ENCODE results near the gene GJA5.

DNA sequence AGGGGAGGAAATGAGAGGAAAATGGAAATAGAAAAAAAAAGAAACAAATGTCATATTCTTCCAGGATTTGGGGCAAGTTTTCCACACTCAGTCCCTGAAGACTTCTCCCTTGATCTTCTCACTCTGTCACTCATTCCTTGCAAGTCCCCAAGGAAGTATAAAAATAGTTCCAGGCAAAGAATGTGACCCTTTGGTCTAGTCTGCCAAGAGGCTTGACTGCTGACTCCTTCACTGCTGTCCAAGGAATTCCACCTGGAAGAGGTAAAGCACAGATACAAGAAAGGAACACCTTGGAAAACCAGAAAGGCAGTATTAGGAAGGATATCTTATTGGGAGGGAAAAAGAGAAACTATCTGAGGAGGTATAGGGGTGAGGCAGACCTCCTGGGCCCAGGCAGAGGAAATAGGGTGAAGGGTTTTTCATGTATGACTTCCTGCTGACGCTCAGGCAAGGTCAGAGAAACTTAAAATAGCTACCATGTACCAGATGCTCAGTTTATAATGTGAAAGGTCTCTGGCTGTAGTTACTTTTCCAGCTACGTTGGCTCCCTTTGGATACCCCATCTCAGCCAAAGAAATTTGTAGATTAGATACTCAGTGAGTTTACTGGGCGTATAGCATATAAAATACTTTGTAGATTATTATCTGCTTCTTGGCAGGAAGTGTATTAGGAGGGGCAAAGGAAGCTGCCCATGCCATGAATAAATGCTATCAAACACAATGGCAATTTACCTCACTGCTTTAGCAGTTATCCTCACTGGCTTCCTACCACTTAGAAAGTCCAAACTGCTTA lies 2.0 kb upstream of the GJA5 start:
- TF ChIP-seq, protein P1, sequence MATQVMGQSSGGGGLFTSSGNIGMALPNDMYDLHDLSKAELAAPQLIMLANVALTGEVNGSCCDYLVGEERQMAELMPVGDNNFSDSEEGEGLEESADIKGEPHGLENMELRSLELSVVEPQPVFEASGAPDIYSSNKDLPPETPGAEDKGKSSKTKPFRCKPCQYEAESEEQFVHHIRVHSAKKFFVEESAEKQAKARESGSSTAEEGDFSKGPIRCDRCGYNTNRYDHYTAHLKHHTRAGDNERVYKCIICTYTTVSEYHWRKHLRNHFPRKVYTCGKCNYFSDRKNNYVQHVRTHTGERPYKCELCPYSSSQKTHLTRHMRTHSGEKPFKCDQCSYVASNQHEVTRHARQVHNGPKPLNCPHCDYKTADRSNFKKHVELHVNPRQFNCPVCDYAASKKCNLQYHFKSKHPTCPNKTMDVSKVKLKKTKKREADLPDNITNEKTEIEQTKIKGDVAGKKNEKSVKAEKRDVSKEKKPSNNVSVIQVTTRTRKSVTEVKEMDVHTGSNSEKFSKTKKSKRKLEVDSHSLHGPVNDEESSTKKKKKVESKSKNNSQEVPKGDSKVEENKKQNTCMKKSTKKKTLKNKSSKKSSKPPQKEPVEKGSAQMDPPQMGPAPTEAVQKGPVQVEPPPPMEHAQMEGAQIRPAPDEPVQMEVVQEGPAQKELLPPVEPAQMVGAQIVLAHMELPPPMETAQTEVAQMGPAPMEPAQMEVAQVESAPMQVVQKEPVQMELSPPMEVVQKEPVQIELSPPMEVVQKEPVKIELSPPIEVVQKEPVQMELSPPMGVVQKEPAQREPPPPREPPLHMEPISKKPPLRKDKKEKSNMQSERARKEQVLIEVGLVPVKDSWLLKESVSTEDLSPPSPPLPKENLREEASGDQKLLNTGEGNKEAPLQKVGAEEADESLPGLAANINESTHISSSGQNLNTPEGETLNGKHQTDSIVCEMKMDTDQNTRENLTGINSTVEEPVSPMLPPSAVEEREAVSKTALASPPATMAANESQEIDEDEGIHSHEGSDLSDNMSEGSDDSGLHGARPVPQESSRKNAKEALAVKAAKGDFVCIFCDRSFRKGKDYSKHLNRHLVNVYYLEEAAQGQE (IDR thresholded peaks at IDR 0.05; ENCODE audit: low read depth), result no peak
- no peak for TF ChIP-seq TAF1 (IDR thresholded peaks at IDR 0.05; ENCODE audit: low read depth)
- TF ChIP-seq EGR1 (IDR thresholded peaks at IDR 0.05), result no peak
- TF ChIP-seq, protein P2, sequence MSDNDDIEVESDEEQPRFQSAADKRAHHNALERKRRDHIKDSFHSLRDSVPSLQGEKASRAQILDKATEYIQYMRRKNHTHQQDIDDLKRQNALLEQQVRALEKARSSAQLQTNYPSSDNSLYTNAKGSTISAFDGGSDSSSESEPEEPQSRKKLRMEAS (IDR thresholded peaks at IDR 0.05), result no peak
- no peak for TF ChIP-seq YY1 (IDR thresholded peaks at IDR 0.05; ENCODE audit: low read depth)
- no peak for TF ChIP-seq EP300 (IDR thresholded peaks at IDR 0.05; ENCODE audit: borderline replicate concordance)
- TF ChIP-seq NFIC (IDR thresholded peaks at IDR 0.05), result no peak
- no peak for TF ChIP-seq CREB1 (IDR thresholded peaks at IDR 0.05; ENCODE audit: low read depth)
- TF ChIP-seq RAD21 (IDR thresholded peaks at IDR 0.05; ENCODE audit: low read depth), result no peak
- TF ChIP-seq FOXM1 (IDR thresholded peaks at IDR 0.05; ENCODE audit: borderline replicate concordance, low read depth), result no peak
- TF ChIP-seq, protein P3, sequence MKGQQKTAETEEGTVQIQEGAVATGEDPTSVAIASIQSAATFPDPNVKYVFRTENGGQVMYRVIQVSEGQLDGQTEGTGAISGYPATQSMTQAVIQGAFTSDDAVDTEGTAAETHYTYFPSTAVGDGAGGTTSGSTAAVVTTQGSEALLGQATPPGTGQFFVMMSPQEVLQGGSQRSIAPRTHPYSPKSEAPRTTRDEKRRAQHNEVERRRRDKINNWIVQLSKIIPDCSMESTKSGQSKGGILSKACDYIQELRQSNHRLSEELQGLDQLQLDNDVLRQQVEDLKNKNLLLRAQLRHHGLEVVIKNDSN (IDR thresholded peaks at IDR 0.05), result no peak
- TF ChIP-seq CEBPB (IDR thresholded peaks at IDR 0.05), result no peak
- TF ChIP-seq TEAD4 (IDR thresholded peaks at IDR 0.05), result no peak

Measured in Ishikawa (cell line).